NCI-H1694 treated with DMSO at 0.1 percent for 48 hours (cell line): Measurements from ENCODE around the gene CBFB.
"Not testable (repeated sequence)": the region's sequence is repeated elsewhere in the genome, so short reads cannot be mapped to it uniquely, and the experiment has no call there.

Source experiments
- DNase-seq: peaks from one replicate; lab custom pipeline; 2025; lab: John Stamatoyannopoulos, UW

The CBFB gene

GRCh38 chr16:67028696-67029253 lies at the start of gene CBFB:
Gene CBFB, plus strand, starts transcription at chr16:67029149. Its CDS starts 259 bp downstream, at chr16:67029408.
- peak; percentile 52 for DNase-seq

GRCh38 chr16:66983033-66983432 lies 45.9 kb upstream of the CBFB start:
- DNase-seq = no peak

GRCh38 chr16:66984892-66985311 lies 44.0 kb upstream of the CBFB start:
- no peak for DNase-seq

- DNase-seq = no peak
These were observed 42.4 kb upstream of the CBFB start for GRCh38 chr16:66986559-66986958.

- DNase-seq = no peak
These were observed 40.7 kb upstream of the CBFB start, which contains the start of gene CES4A for GRCh38 chr16:66988197-66988788. Gene CES4A, plus strand, starts transcription at chr16:66988589. Its CDS starts 184 bp downstream, at chr16:66988773.

GRCh38 chr16:66991545-66992077 lies 37.3 kb upstream of the CBFB start:
- DNase-seq = no peak

- DNase-seq = not testable (repeated sequence)
These were observed 35.4 kb upstream of the CBFB start for GRCh38 chr16:66993558-66993957.

- no peak for DNase-seq
These were observed 32.5 kb upstream of the CBFB start for GRCh38 chr16:66996324-66996982.

- DNase-seq = no peak
These were observed 32.0 kb upstream of the CBFB start for GRCh38 chr16:66996983-66997358.

- no peak for DNase-seq
These were observed 28.3 kb upstream of the CBFB start for GRCh38 chr16:67000384-67001351.

GRCh38 chr16:67001726-67002125 lies 27.2 kb upstream of the CBFB start:
- DNase-seq = no peak

GRCh38 chr16:67006930-67007658 lies 21.9 kb upstream of the CBFB start:
- DNase-seq = no peak

- no peak for DNase-seq
These were observed 19.8 kb upstream of the CBFB start for GRCh38 chr16:67009158-67009557.

- DNase-seq = no peak
These were observed 17.7 kb upstream of the CBFB start for GRCh38 chr16:67011274-67011673.

GRCh38 chr16:67013233-67013822 lies 15.6 kb upstream of the CBFB start:
- peak; percentile 4 for DNase-seq

GRCh38 chr16:67013823-67014633 lies 14.9 kb upstream of the CBFB start:
- peak; percentile 8 for DNase-seq

- no peak for DNase-seq
These were observed 14.2 kb upstream of the CBFB start for GRCh38 chr16:67014634-67015312.

- DNase-seq = no peak
These were observed 13.6 kb upstream of the CBFB start for GRCh38 chr16:67015313-67015731.

GRCh38 chr16:67016143-67016542 lies 12.8 kb upstream of the CBFB start:
- no peak for DNase-seq
